Neuronal stem cell (in vitro differentiated cells): ENCODE measurements around the gene DOCK4.
A peak's percentile ranks its signal among the peaks of the same experiment; 100 is the strongest.
"Not testable (repeated sequence)": the region's sequence is repeated elsewhere in the genome, so short reads cannot be mapped to it uniquely, and the experiment has no call there.

ENCODE experiments used
- DNase-seq: peaks from one replicate; pipeline ENCODE4 v3.0.0-alpha.2; 2013; ENCODE audit warnings: low spot score
- H2AFZ ChIP-seq: one replicate; pipeline ENCODE4 v1.6.1; 2013; ENCODE audit warnings: mild to moderate bottlenecking, low read length, inconsistent platforms
- H2AK5ac ChIP-seq: 2 replicates; pipeline ENCODE4 v1.6.1; 2013; ENCODE audit warnings: low read depth, mild to moderate bottlenecking, inconsistent platforms, low read length, moderate library complexity, mixed read lengths
- H2BK120ac ChIP-seq: 2 replicates; pipeline ENCODE4 v1.6.1; 2013; ENCODE audit warnings: low read depth, mild to moderate bottlenecking, inconsistent platforms, low read length, moderate library complexity, mixed read lengths
- H2BK12ac ChIP-seq: one replicate; pipeline ENCODE4 v1.6.1; 2013; ENCODE audit warnings: low read length, inconsistent platforms
- H2BK15ac ChIP-seq: 2 replicates; pipeline ENCODE4 v1.6.1; 2013; ENCODE audit warnings: mild to moderate bottlenecking, low read length, inconsistent platforms, mixed read lengths
- H2BK5ac ChIP-seq: one replicate; pipeline ENCODE4 v1.6.1; 2013; ENCODE audit warnings: inconsistent platforms, mild to moderate bottlenecking, low read length, moderate library complexity
- H3K14ac ChIP-seq: one replicate; pipeline ENCODE4 v1.6.1; 2013; ENCODE audit warnings: low read length, inconsistent platforms
- H3K18ac ChIP-seq: 2 replicates; pipeline ENCODE4 v1.6.1; 2013; ENCODE audit warnings: low read length, inconsistent platforms
- H3K23ac ChIP-seq: 2 replicates; pipeline ENCODE4 v1.6.1; 2013; ENCODE audit warnings: low read depth, mild to moderate bottlenecking, mixed read lengths, low read length, inconsistent platforms; ENCODE audit not compliant: poor library complexity
- H3K27ac ChIP-seq: replicated peaks from 3 replicates; pipeline ENCODE4 v1.5.1; 2013; ENCODE audit warnings: low read length, inconsistent platforms
- H3K27me3 ChIP-seq, 3 experiments: 2 replicates each; pipeline ENCODE4 v1.6.1; 2013; ENCODE audit warnings: low read length in 3 of 3, mild to moderate bottlenecking in 2 of 3, inconsistent platforms in 1 of 3, low read depth in 1 of 3, mixed read lengths in 1 of 3, moderate library complexity in 1 of 3; ENCODE audit not compliant: control insufficient read depth in 3 of 3, insufficient read depth in 3 of 3
- H3K36me3 ChIP-seq, 2 donors: replicated peaks in 1 of 2; 2 replicates each; pipeline ENCODE4 v1.6.1; 2013; ENCODE audit warnings: low read length in 2 of 2; ENCODE audit not compliant: control insufficient read depth in 2 of 2, insufficient read depth in 2 of 2
- H3K4ac ChIP-seq: 2 replicates; pipeline ENCODE4 v1.6.1; 2013; ENCODE audit warnings: inconsistent platforms, mild to moderate bottlenecking, low read length, moderate library complexity
- H3K4me1 ChIP-seq, 2 donors: 1 replicate in 1 of 2; 2 replicates in 1 of 2; pipeline ENCODE4 v1.6.1; 2013; ENCODE audit warnings: low read length in 2 of 2, low read depth in 1 of 2; ENCODE audit not compliant: control insufficient read depth in 2 of 2, insufficient read depth in 1 of 2
- H3K4me2 ChIP-seq: one replicate; pipeline ENCODE4 v1.6.1; 2013; ENCODE audit warnings: mild to moderate bottlenecking, low read length, inconsistent platforms; ENCODE audit not compliant: insufficient read depth, poor library complexity, severe bottlenecking
- H3K4me3 ChIP-seq, 2 donors: 2 replicates each; pipeline ENCODE4 v1.5.1; 2013; ENCODE audit warnings: low read length in 2 of 2, mild to moderate bottlenecking in 2 of 2, inconsistent platforms in 1 of 2, moderate library complexity in 1 of 2
- H3K79me1 ChIP-seq: one replicate; pipeline ENCODE4 v1.6.1; 2013; ENCODE audit warnings: low read depth, mild to moderate bottlenecking, inconsistent platforms, low read length, moderate library complexity
- H3K9ac ChIP-seq: one replicate; pipeline ENCODE4 v1.6.1; 2013; ENCODE audit warnings: mild to moderate bottlenecking, low read depth, low read length, inconsistent platforms; ENCODE audit not compliant: poor library complexity
- H3K9me3 ChIP-seq, 2 donors: replicated peaks in 1 of 2; 2 replicates each; pipeline versions ENCODE3 to v1.6.1; 2013; ENCODE audit warnings: low read length in 2 of 2, mild to moderate bottlenecking in 2 of 2, inconsistent platforms in 1 of 2, low read depth in 1 of 2, mixed read lengths in 1 of 2, moderate library complexity in 1 of 2; ENCODE audit not compliant: control insufficient read depth in 2 of 2, insufficient read depth in 1 of 2
- H4K8ac ChIP-seq: one replicate; pipeline ENCODE4 v1.6.1; 2013; ENCODE audit warnings: low read depth, mild to moderate bottlenecking, inconsistent platforms, low read length, moderate library complexity
- H4K91ac ChIP-seq: one replicate; pipeline ENCODE4 v1.6.1; 2013; ENCODE audit warnings: low read length, low read depth, mild to moderate bottlenecking, inconsistent platforms; ENCODE audit not compliant: poor library complexity
- WGBS, 2 donors: extraction: QIAGEN DNeasy Blood & Tissue Kit; methylation state at CpG; one replicate each; pipeline ENCODE4 v1.1.7; 2013; ENCODE audit warnings: missing lambda C conversion rate in 2 of 2, mixed read lengths in 1 of 2; ENCODE audit not compliant: insufficient read length in 2 of 2, insufficient replicate concordance in 1 of 2; ENCODE audit errors: extremely low coverage in 2 of 2; 5-methylcytosine and 5-hydroxymethylcytosine counted together

Gene DOCK4

DNA sequence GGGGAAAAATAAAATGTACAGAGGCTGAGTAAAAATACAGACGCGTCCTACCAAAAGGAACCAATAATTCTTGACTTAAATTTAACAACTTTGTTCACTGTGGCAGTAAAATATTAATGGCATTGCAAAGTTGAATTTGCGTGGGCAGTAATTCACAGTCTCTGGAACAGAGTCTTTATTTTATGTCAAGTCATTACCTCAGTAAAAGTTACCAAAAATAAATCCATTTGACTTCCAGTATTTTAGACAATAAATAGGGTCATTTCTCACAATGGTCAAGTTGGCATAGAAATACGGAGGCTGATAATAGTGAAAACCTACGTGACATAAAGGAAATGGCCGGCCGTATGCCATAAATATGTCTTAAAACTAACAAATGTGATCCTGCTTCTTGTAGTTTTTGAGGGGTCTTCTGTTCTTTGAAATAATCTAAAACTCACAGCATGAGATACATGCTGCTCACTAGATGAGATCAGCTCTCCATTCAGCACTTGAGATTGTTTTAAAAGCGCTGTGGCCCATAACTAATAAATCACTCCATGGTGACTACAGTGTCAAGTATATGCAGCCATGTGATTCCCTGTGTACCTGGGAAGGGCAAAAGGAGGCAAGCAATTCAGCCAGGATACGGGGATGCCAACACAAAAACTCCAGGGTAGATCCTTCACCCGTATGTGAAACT is 75.3 kb downstream of the DOCK4 start:
- Histone ChIP-seq H2BK12ac (no peak overlapping the region), H3K4me1 (peaks cover 2 to 10% of the 10 kb centered on the region in 2 donors), H3K79me1 (no peaks in the 10 kb centered on the region), H3K27ac (no peak overlapping the region), H2AK5ac (no peak overlapping the region), H3K14ac (no peak overlapping the region), H3K4me2 (no peak overlapping the region), H3K27me3 (peaks cover 0 to 2% (median 0%) of the 10 kb centered on the region in 3 experiments), H4K91ac (no peak overlapping the region), H2AFZ (no peak overlapping the region), H2BK15ac (no peak overlapping the region), H3K18ac (no peak overlapping the region), H2BK120ac (no peak overlapping the region), H3K36me3 (no peaks in the 10 kb centered on the region), H3K4me3 (no peak overlapping the region), H2BK5ac (no peak overlapping the region), H3K23ac (no peak overlapping the region), H4K8ac (no peak overlapping the region), H3K4ac (no peak overlapping the region), H3K9ac (no peak overlapping the region), H3K9me3 (no peaks in the 10 kb centered on the region)
- WGBS, 2 donors: no CpG with 5 or more reads among the region's 10 CpGs
- no peak for DNase-seq

DNA sequence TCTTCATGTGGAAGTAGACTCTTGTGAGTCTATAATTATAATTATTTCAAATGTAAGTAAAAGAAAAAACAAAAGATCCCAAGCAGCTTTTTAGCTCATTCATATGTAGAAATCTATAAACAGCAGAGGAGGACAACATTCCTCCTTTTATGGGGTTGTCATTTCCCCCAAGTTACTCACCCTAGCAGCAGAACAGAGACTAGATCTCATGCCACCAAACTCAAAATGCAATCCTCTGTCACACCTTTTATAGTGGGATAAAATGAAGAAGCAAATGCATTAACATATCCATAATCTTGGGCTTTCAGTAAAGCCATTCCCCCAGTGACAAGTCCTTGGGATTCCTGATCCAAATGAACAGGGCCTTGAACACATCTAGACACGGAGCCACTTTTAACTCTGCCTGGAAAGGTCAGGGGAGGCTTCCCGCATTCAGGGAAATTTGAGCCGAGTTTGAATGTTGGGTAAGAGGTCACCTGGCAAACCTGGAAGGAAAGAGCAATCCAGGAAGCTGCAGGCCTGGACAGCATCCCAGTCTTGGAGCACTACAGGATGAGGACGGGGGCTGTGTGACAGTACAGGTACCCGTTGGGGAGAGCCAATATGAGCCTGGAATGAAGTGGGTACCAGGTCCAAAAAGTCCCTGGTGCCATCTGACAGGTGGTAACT is 76.4 kb downstream of the DOCK4 start:
- H2BK15ac ChIP-seq: no peak overlapping the region
- no peak overlapping the region for H4K8ac ChIP-seq
- no peak overlapping the region for H3K4me2 ChIP-seq
- no peak overlapping the region for H2AK5ac ChIP-seq
- DNase-seq: no peak
- no peak overlapping the region for H3K4me3 ChIP-seq
- no peak overlapping the region for H3K27ac ChIP-seq
- no peak overlapping the region for H3K23ac ChIP-seq
- no peak overlapping the region for H4K91ac ChIP-seq
- no peak overlapping the region for H2BK12ac ChIP-seq
- no peak overlapping the region for H2BK5ac ChIP-seq
- H3K14ac ChIP-seq: no peak overlapping the region
- peaks cover 2 to 10% of the 10 kb centered on the region in 2 donors for H3K4me1 ChIP-seq
- WGBS, 2 donors: no CpG with 5 or more reads among the region's 5 CpGs
- H2BK120ac ChIP-seq: no peak overlapping the region
- H3K9ac ChIP-seq: no peak overlapping the region
- no peaks in the 10 kb centered on the region for H3K79me1 ChIP-seq
- no peak overlapping the region for H3K4ac ChIP-seq
- peak overlapping the region; percentile 19 for H3K18ac ChIP-seq
- peaks cover 0 to 2% (median 0%) of the 10 kb centered on the region in 3 experiments for H3K27me3 ChIP-seq
- H2AFZ ChIP-seq: no peak overlapping the region
- no peaks in the 10 kb centered on the region for H3K9me3 ChIP-seq
- no peaks in the 10 kb centered on the region for H3K36me3 ChIP-seq

DNA sequence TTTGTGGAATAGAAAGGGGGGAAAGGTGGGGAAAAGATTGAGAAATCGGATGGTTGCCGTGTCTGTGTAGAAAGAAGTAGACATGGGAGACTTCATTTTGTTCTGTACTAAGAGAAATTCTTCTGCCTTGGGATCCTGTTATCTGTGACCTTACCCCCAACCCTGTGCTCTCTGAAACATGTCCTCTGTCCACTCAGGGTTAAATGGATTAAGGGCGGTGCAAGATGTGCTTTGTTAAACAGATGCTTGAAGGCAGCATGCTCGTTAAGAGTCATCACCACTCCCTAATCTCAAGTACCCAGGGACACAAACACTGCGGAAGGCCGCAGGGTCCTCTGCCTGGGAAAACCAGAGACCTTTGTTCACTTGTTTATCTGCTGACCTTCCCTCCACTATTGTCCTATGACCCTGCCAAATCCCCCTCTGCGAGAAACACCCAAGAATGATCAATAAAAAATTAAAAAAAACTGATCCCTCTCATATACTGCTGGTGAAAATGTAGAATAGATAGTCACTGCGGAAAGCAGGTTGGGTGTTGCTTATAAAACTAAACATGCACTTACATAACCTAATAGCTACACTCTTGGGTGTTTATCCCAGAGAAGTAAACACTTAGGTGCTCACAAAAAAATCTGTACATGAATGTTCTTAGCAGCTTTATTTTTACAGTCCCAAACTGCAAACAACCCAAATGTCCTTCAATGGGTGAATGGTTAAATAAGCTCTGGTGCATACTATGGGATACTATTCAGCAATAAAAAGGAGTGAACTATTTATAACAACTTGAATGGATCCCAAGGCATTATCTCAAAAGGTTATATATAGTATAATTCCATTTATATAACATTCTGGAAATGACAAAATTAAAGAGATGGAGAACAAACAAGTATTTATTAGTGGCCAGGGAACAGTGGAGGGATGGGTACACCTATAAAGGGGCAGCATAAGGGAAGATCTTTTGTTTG is 77.5 kb downstream of the DOCK4 start:
- H3K18ac ChIP-seq, H3K27me3 ChIP-seq, H3K9ac ChIP-seq, H2BK120ac ChIP-seq, H3K4me3 ChIP-seq, H3K4me1 ChIP-seq, H3K14ac ChIP-seq, H2BK15ac ChIP-seq, H2AK5ac ChIP-seq, H3K9me3 ChIP-seq, H4K8ac ChIP-seq, H3K27ac ChIP-seq, H3K79me1 ChIP-seq, H3K4ac ChIP-seq, H2BK12ac ChIP-seq, H3K23ac ChIP-seq, DNase-seq, H3K36me3 ChIP-seq, H2AFZ ChIP-seq, H3K4me2 ChIP-seq, H4K91ac ChIP-seq, H2BK5ac ChIP-seq: not testable (repeated sequence)
- WGBS, 2 donors: no CpG with 5 or more reads among the region's 8 CpGs

GRCh38 chr7:112128041-112128440 is 78.2 kb downstream of the DOCK4 start:
- not testable (repeated sequence) for H3K79me1 ChIP-seq, H2BK5ac ChIP-seq, H3K36me3 ChIP-seq, H3K4me3 ChIP-seq, DNase-seq, H4K8ac ChIP-seq, H3K27me3 ChIP-seq, H2BK120ac ChIP-seq, H3K4ac ChIP-seq, H3K23ac ChIP-seq, H3K9me3 ChIP-seq, H3K4me2 ChIP-seq, H2AK5ac ChIP-seq, H3K9ac ChIP-seq, H2BK15ac ChIP-seq, H4K91ac ChIP-seq, H3K14ac ChIP-seq, H3K27ac ChIP-seq, H2AFZ ChIP-seq, H3K18ac ChIP-seq, H3K4me1 ChIP-seq, H2BK12ac ChIP-seq
- WGBS, 2 donors: no CpG with 5 or more reads among the region's 13 CpGs
